Measurements from ENCODE around the gene ACSL5.

DNA sequence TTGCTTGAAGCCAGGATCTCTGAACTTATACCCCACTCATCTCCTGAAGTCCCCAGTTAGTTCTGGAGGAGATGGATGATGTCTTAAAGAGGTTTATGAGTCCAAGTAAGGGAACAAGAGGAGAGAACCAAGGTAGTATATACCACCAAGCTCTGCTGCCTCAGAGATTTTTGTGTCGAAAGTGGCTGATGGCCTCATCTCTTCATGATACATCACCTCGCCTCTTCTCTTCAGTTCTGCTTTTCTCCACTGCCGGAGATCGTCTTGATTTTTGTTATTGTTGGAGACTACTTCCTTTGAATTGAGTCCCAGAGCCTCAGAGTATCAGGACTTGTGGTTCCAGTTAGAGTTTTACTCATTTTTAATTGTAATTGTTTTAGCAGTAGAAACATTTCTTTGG, 75.0 kb downstream of the ACSL5 start:
- no peak for TF ChIP-seq EZH2 (IDR thresholded peaks at IDR 0.05; ENCODE audit: insufficient read depth, poor library complexity, severe bottlenecking)
- no peak for TF ChIP-seq EZH2phosphoT487 (IDR thresholded peaks at IDR 0.05; ENCODE audit: insufficient read depth, low read depth)
